IMR-90 (cell line): Measurements from ENCODE around the gene PSAP. TPM values are rescaled to one million over a fixed set of nuclear protein-coding genes. Genes with fewer than 3 reads are reported as not detected.

Experiments used
- ATAC-seq: fragments of 200-7000 bp; cut with Tn5 transposase; 2 replicates; pipeline ENCODE4 v1.9.1; 2020; ENCODE audit warnings: low read depth, mild to moderate bottlenecking, moderate library complexity
- BruUV-seq: library from RNA; stranded (reverse); fragments of 400-500 nt; replicated peaks from 2 replicates; lab custom pipeline; 2021; lab: Mats Ljungman, UMichigan
- CTCF ChIA-PET: fragments of 300-600 bp; formaldehyde crosslinking; extraction: SDS; loops from one replicate; lab custom pipeline; 2021; ENCODE audit warnings: antibody characterized with exemption; lab: Yijun Ruan, JAX
- POLR2A ChIA-PET: fragments of 300-600 bp; sonication (Branson Sonifier 250); formaldehyde crosslinking; loops from one replicate; lab custom pipeline; 2022; ENCODE audit warnings: antibody characterized with exemption; ENCODE audit not compliant: unreplicated experiment; lab: Charles Lee
- DNase-seq: peaks from one replicate; pipeline ENCODE4 v3.0.0; 2013
- H2AFZ ChIP-seq: replicated peaks from 2 replicates; pipeline ENCODE3; 2013; ENCODE audit warnings: low read length, mild to moderate bottlenecking; ENCODE audit not compliant: poor library complexity
- H2AK5ac ChIP-seq: 2 replicates; pipeline ENCODE4 v1.6.1; 2013; ENCODE audit warnings: low read depth, low read length, inconsistent platforms
- H2AK9ac ChIP-seq: replicated peaks from 2 replicates; pipeline ENCODE3; 2013; ENCODE audit warnings: mild to moderate bottlenecking, low read depth, low read length, moderate library complexity; ENCODE audit not compliant: poor library complexity
- H2BK120ac ChIP-seq: 2 replicates; pipeline ENCODE4 v1.6.1; 2013; ENCODE audit warnings: low read depth, low read length, inconsistent platforms
- H2BK15ac ChIP-seq: 3 replicates; pipeline ENCODE4 v1.6.1; 2013; ENCODE audit warnings: low read depth, low read length, inconsistent platforms
- H2BK20ac ChIP-seq: 2 replicates; pipeline ENCODE4 v1.6.1; 2013; ENCODE audit warnings: low read depth, mild to moderate bottlenecking, inconsistent platforms, low read length, moderate library complexity
- H2BK5ac ChIP-seq: 2 replicates; pipeline ENCODE4 v1.6.1; 2013; ENCODE audit warnings: mild to moderate bottlenecking, low read depth, low read length, inconsistent platforms; ENCODE audit not compliant: poor library complexity, severe bottlenecking
- H3K14ac ChIP-seq: replicated peaks from 2 replicates; pipeline ENCODE4 v1.6.1; 2013; ENCODE audit warnings: low read depth, low read length, inconsistent platforms
- H3K18ac ChIP-seq: 2 replicates; pipeline ENCODE4 v1.6.1; 2013; ENCODE audit warnings: low read depth, low read length, control low read depth
- H3K23ac ChIP-seq: 2 replicates; pipeline ENCODE4 v1.6.1; 2013; ENCODE audit warnings: low read depth, low read length, inconsistent platforms
- H3K27ac ChIP-seq: 2 replicates; pipeline ENCODE4 v1.5.1; 2013; ENCODE audit warnings: mild to moderate bottlenecking, control low read depth, low read length; ENCODE audit not compliant: insufficient read depth
- H3K27me3 ChIP-seq: 2 replicates; pipeline ENCODE4 v1.6.1; 2013; ENCODE audit warnings: low read length; ENCODE audit not compliant: control insufficient read depth, insufficient read depth
- H3K36me3 ChIP-seq: 2 replicates; pipeline ENCODE4 v1.6.1; 2013; ENCODE audit warnings: low read length, mixed read lengths; ENCODE audit not compliant: control insufficient read depth, insufficient read depth
- H3K4ac ChIP-seq: 2 replicates; pipeline ENCODE4 v1.6.1; 2013; ENCODE audit warnings: low read depth, low read length, inconsistent platforms
- H3K4me1 ChIP-seq: 2 replicates; pipeline ENCODE4 v1.6.1; 2013; ENCODE audit warnings: low read length, mixed read lengths; ENCODE audit not compliant: control insufficient read depth, insufficient read depth
- H3K4me2 ChIP-seq: 2 replicates; pipeline ENCODE4 v1.6.1; 2013; ENCODE audit warnings: low read depth, mild to moderate bottlenecking, control low read depth, low read length, moderate library complexity
- H3K4me3 ChIP-seq: 2 replicates; pipeline ENCODE4 v1.5.1; 2013; ENCODE audit warnings: low read depth, mild to moderate bottlenecking, control low read depth, low read length, moderate library complexity; ENCODE audit not compliant: insufficient read depth
- H3K56ac ChIP-seq: 2 replicates; pipeline ENCODE4 v1.6.1; 2013; ENCODE audit warnings: low read length, inconsistent platforms; ENCODE audit not compliant: insufficient read depth; ENCODE audit errors: extremely low read depth
- H3K79me1 ChIP-seq, 2 experiments: 2 replicates each; pipeline ENCODE4 v1.6.1; 2013; ENCODE audit warnings: low read length in 2 of 2, inconsistent platforms in 1 of 2, low read depth in 1 of 2
- H3K9ac ChIP-seq: 2 replicates; pipeline ENCODE4 v1.6.1; 2013; ENCODE audit warnings: low read depth, low read length, control low read depth
- H3K9me1 ChIP-seq: 2 replicates; pipeline ENCODE4 v1.6.1; 2013; ENCODE audit warnings: low read length, inconsistent platforms; ENCODE audit not compliant: insufficient read depth
- H3K9me3 ChIP-seq: 2 replicates; pipeline ENCODE4 v1.6.1; 2013; ENCODE audit warnings: low read length; ENCODE audit not compliant: control insufficient read depth, insufficient read depth
- H4K20me1 ChIP-seq: 2 replicates; pipeline ENCODE4 v1.6.1; 2013; ENCODE audit warnings: low read length, inconsistent platforms; ENCODE audit not compliant: insufficient read depth
- H4K5ac ChIP-seq: 2 replicates; pipeline ENCODE4 v1.6.1; 2013; ENCODE audit warnings: mild to moderate bottlenecking, low read depth, low read length, control low read depth
- H4K8ac ChIP-seq, 2 experiments: 2 replicates each; pipeline ENCODE4 v1.6.1; 2013; ENCODE audit warnings: low read depth in 2 of 2, low read length in 2 of 2, control low read depth in 1 of 2, inconsistent platforms in 1 of 2
- H4K91ac ChIP-seq: 2 replicates; pipeline ENCODE4 v1.6.1; 2013; ENCODE audit warnings: low read depth, low read length, inconsistent platforms; ENCODE audit not compliant: insufficient read depth
- CEBPB ChIP-seq: IDR thresholded peaks from 2 replicates; pipeline ENCODE4 v1.6.1; 2012; ENCODE audit warnings: low read depth, low read length, improper control_type of control experiment
- MAFK ChIP-seq: IDR thresholded peaks from 2 replicates; pipeline ENCODE4 v1.6.1; 2012; ENCODE audit warnings: low read depth, low read length, improper control_type of control experiment
- MAZ ChIP-seq: IDR thresholded peaks from 2 replicates; pipeline ENCODE4 v1.6.1; 2012; ENCODE audit warnings: low read depth, mild to moderate bottlenecking, low read length, improper control_type of control experiment, moderate library complexity, borderline replicate concordance
- MXI1 ChIP-seq: IDR thresholded peaks from 2 replicates; pipeline ENCODE4 v1.6.1; 2012; ENCODE audit warnings: low read depth, mild to moderate bottlenecking, low read length, moderate library complexity, borderline replicate concordance
- NFE2L2 ChIP-seq: fragments of 150-350 bp; IDR thresholded peaks from 2 replicates; pipeline ENCODE4 v1.6.1; 2016; ENCODE audit warnings: low read depth, mild to moderate bottlenecking, low read length
- POLR2A ChIP-seq: IDR thresholded peaks from 2 replicates; pipeline ENCODE4 v1.6.1; 2012; ENCODE audit warnings: mild to moderate bottlenecking, low read depth, low read length
- RAD21 ChIP-seq: IDR thresholded peaks from 2 replicates; pipeline ENCODE4 v1.6.1; 2012; ENCODE audit warnings: low read length, improper control_type of control experiment
- RFX5 ChIP-seq: IDR thresholded peaks from 2 replicates; pipeline ENCODE4 v1.8.0; 2012; ENCODE audit warnings: low read depth, mild to moderate bottlenecking, low read length, moderate library complexity
- WGBS, 2 experiments: methylation state at CpG; one replicate each; pipeline versions ENCODE4 v1.1.5 to v1.1.7; 2013; ENCODE audit warnings: missing lambda C conversion rate in 2 of 2; ENCODE audit not compliant: insufficient read length in 1 of 2; ENCODE audit errors: extremely low coverage in 2 of 2; 5-methylcytosine and 5-hydroxymethylcytosine counted together
- dilution Hi-C: fragments of 300-500 bp; cut with HindIII; formaldehyde crosslinking; loops from one replicate; pipeline ENCODE4 v1.14.3; 2018; ENCODE audit warnings: low sequenced_read_pairs; ENCODE audit not compliant: unreplicated experiment
- in situ Hi-C: fragments of 300-500 bp; cut with MboI; formaldehyde crosslinking; loops from 3 replicates; pipeline ENCODE4 v1.14.3; 2019; ENCODE audit warnings: low sequenced_read_pairs, inconsistent platforms, mixed read lengths
- intact Hi-C: fragments of 100-400 bp; cut with micrococcal nuclease; formaldehyde crosslinking; loops from 2 replicates; pipeline ENCODE4 v1.10.0; 2022
- polyA plus RNA-seq, 3 experiments: library from polyadenylated mRNA; depleted of rRNA; stranded (reverse); fragments of >200 nt; gene quantifications; 2 replicates each; pipeline ENCODE4 v1.2.3, GENCODE V29; 2012; ENCODE audit warnings: low replicate concordance in 1 of 3
- total RNA-seq: library from RNA; depleted of rRNA; stranded (reverse); fragments of >200 nt; gene quantifications from 2 replicates; pipeline ENCODE4 v1.2.3, GENCODE V29; 2012

Gene PSAP
- total and polyA plus RNA-seq, 2 of the 4 experiments (the other 2 are of a cell fraction) = 216 to 876 TPM

DNA sequence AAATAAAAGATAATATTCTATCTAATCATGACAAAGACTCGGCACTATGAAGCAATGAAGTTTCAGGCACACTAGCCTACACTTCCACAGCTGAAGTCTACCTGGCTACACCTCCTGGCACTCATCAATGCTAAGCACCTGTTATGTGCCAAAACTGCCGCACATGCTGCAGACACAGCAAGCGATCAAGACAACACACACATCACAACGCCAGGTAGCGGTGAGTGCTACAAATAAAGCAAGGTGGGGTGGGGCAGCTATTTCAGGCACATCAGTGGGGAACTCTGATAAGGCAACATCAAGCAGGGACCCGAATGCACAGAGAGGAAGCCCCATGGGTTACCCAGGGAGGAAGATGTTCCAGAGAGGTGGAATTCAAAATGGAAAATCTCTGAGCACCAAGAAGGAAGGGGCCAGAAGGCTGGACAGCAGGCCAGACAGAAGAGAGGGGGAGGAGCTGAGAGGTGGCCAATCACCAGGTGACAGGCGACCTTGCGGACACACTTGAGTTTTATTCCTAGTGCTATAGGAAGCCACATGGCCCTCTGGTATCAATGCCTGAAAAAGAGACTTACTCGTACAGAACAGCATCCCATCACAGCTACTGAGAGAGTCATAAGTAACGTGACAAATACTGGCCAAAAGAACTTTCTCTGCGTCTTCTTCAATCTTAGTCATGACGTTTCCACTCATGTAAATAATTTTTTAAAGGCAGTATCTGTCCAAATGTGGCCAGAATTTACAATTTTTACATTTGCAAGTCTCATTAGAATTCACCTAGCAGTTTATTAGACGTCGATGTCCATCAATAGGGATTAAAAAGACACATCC lies 8.0 kb downstream of the PSAP start:
- intact Hi-C loops (loop anchor here (5.0 kb wide), 1 partner anchor 44 kb away; no protein-coding TSS in a partner anchor), dilution Hi-C loops (no loop called here), in situ Hi-C loops (no loop called here)
- no peak overlapping the region for H2BK15ac ChIP-seq
- no peak overlapping the region for H3K4me2 ChIP-seq
- DNase-seq = no peak
- no peak overlapping the region for H2BK5ac ChIP-seq
- peaks cover 14% of the 10 kb centered on the region for H3K9me1 ChIP-seq
- H3K36me3 ChIP-seq = peaks cover 2% of the 10 kb centered on the region; the same call in 1 of the 2 replicates
- POLR2A ChIA-PET = no interaction called here
- H3K4me3 ChIP-seq = no peak overlapping the region
- no peak overlapping the region for H2BK20ac ChIP-seq
- no peak overlapping the region for H3K9ac ChIP-seq
- ATAC-seq = no peak
- H2BK120ac ChIP-seq = no peak overlapping the region
- H3K4ac ChIP-seq = no peak overlapping the region
- no peak overlapping the region for H3K18ac ChIP-seq
- CTCF ChIA-PET = interaction anchor here (0.6 kb wide), 1 partner anchor 529 kb away, joined by 3 read pairs; no protein-coding TSS in a partner anchor
- H3K9me3 ChIP-seq = no peaks in the 10 kb centered on the region
- H3K56ac ChIP-seq = no peak overlapping the region
- H3K27ac ChIP-seq = no peak overlapping the region
- H4K20me1 ChIP-seq = peaks cover 99% of the 10 kb centered on the region
- BruUV-seq = no TSS peak
- no peak overlapping the region for H4K91ac ChIP-seq
- H4K8ac ChIP-seq = no peak overlapping the region
- peaks cover 20 to 86% of the 10 kb centered on the region in 2 experiments; a peak in 3 of 4 replicates for H3K79me1 ChIP-seq
- 92% methylated on average over 4 of the region's 14 CpGs; no CpG with 5 or more reads in 1 of the 2 experiments for WGBS, 2 experiments
- TF ChIP-seq MXI1 (no peak), RAD21 (no peak), MAFK (no peak), MAZ (no peak), CEBPB (no peak), NFE2L2 (no peak), RFX5 (no peak), POLR2A (no peak)
- H3K4me1 ChIP-seq = peaks cover 10% of the 10 kb centered on the region
- H4K5ac ChIP-seq = no peak overlapping the region
- 0 out of 2 replicates have a peak overlapping the region, but pooled peaks have one; percentile 39 for H2AK5ac ChIP-seq
- H3K27me3 ChIP-seq = no peaks in the 10 kb centered on the region
- H3K23ac ChIP-seq = no peak overlapping the region
- H2AFZ ChIP-seq = no peak overlapping the region
- H2AK9ac ChIP-seq = no peak overlapping the region
- H3K14ac ChIP-seq = no peak overlapping the region
